Measurements from ENCODE around the gene DHX32.
A peak's percentile ranks its signal among the peaks of the same experiment; 100 is the strongest.

DHX32 gene

DNA sequence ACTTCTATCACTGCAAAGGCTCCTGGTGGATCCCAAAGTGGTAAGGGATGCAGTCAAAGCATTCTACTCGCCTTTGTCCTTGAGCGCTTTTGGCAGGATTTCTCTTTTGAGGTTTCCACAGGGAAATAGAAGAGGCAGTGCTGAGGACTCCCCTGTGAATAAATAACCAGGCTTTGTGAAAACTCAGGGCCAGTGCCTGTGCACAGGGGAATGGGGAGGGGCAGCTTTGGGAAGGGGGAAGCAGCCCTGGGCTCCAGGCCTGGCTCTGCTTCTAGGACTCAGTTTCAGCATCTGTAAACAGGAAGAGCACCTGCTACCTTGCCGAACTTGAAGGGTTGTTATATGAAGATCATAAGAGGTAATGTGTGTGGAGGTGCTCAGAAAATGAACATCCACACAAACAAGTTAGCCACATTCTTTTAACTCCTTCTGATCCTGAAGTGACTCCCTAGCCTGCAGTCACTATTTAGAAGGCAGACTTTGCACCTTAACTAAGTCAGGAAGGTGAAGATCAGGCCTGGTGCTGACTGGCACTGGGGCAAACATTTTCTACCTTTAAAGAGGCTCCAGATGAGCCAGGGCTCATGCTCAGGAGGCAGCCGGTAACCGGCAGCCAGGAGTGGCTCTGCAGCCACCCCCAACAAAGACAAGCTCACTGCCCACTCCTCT is 83.0 kb downstream of the DHX32 start:
- H3K4me3 Mint-ChIP-seq: no peak overlapping the region
- peak overlapping the region in 1 of 2 donors; percentile 23 for H3K27ac Mint-ChIP-seq
- H3K36me3 Mint-ChIP-seq (ENCODE audit: insufficient read depth): peaks cover 6% of the 10 kb centered on the region
- DNase-seq: no peak
- no peak for ATAC-seq (replicated peaks)
- no peaks in the 10 kb centered on the region for H3K27me3 Mint-ChIP-seq
- H3K9me3 Mint-ChIP-seq: no peaks in the 10 kb centered on the region
- no peaks in the 10 kb centered on the region for H3K4me1 Mint-ChIP-seq (ENCODE audit: low read depth in 2 of 2)

DNA sequence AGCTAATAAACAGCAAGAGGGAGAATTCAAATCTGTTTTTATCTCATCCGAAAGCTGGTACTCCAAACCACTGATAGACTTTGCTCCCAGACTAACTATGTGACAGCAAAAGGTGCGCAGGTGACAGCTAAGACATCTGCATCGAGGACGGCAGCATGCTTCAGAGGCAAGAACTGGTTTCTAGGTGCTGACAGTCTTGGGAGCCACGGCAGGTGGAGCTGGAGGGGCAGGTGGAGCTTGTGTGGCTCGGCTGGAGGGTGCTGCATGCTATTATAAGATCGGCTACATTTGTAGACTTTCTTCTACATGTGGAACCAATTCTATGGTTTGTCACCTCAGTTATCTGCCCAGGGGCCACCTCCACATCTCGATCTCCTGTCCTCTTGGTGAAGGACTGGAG is 83.7 kb downstream of the DHX32 start:
- ATAC-seq (replicated peaks): no peak

DNA sequence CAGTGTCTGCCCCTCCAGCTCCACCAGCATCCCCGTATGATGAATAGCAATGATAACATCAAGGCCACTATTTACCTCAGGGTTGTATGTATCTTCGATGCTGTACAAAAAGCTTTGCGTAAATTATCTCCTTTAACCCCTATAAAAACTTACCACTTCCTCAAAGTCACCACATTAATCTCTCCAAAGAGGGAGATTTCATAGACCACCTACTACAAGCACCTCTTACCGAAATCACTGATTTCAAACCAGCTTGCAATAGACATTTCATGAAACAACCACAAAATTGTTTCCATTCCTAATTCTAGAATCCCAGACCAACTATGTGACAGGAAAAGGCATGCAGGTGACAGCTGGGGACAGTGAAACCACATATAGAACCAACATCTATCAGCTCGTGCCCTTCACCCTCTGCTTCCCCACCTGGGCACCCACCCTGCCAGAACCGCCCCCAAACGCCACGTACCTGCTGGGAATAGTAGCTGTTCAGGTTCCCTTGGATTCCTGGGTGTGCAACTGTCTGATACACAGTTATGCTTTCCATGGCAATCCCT is 85.4 kb downstream of the DHX32 start:
- Mint-ChIP-seq H3K27me3 (no peaks in the 10 kb centered on the region), H3K4me3 (no peak overlapping the region), H3K36me3 (ENCODE audit: insufficient read depth) (peaks cover 15% of the 10 kb centered on the region), H3K4me1 (ENCODE audit: low read depth in 2 of 2) (peaks cover 0 to 7% of the 10 kb centered on the region in 2 donors), H3K27ac (peak overlapping the region; percentile 22 to 49), H3K9me3 (no peaks in the 10 kb centered on the region)
- no peak for ATAC-seq (replicated peaks)
- no peak for DNase-seq

More for the DNA sequence above, 83.7 kb downstream of the DHX32 start:
- H3K9me3 Mint-ChIP-seq: no peaks in the 10 kb centered on the region
- peaks cover 12% of the 10 kb centered on the region for H3K36me3 Mint-ChIP-seq (ENCODE audit: insufficient read depth)
- peak overlapping the region in 1 of 2 donors; percentile 23 for H3K27ac Mint-ChIP-seq
- peaks cover 0 to 6% of the 10 kb centered on the region in 2 donors for H3K4me1 Mint-ChIP-seq (ENCODE audit: low read depth in 2 of 2)
- H3K4me3 Mint-ChIP-seq: no peak overlapping the region
- H3K27me3 Mint-ChIP-seq: no peaks in the 10 kb centered on the region
- no peak for DNase-seq

DNA sequence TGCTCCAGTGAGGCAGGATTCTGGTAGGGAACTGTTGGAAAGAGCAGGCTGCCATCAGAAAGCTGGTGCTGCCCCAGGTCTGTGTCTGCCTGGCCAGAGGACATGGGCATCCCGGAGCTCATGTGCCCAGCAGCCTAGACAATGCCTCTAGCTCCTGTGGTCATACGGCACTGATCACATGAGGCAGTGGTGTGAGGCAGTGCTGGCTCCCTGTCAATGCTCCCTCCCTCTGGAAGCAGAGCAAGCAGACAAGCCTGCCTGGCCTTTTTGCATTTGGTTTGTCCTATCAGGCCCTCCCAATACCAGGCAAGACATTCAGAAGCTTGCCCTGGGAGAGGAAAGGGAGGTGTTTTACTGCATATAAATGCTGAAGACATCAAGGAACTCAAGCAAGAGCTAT is 86.0 kb downstream of the DHX32 start:
- ATAC-seq (replicated peaks): no peak
- no peak for DNase-seq
- H3K9me3 Mint-ChIP-seq: no peaks in the 10 kb centered on the region
- H3K4me3 Mint-ChIP-seq: no peak overlapping the region
- no peaks in the 10 kb centered on the region for H3K27me3 Mint-ChIP-seq
- peaks cover 0 to 7% of the 10 kb centered on the region in 2 donors for H3K4me1 Mint-ChIP-seq (ENCODE audit: low read depth in 2 of 2)
- H3K27ac Mint-ChIP-seq: peak overlapping the region in 1 of 2 donors; percentile 70
- H3K36me3 Mint-ChIP-seq (ENCODE audit: insufficient read depth): peaks cover 15% of the 10 kb centered on the region

DNA sequence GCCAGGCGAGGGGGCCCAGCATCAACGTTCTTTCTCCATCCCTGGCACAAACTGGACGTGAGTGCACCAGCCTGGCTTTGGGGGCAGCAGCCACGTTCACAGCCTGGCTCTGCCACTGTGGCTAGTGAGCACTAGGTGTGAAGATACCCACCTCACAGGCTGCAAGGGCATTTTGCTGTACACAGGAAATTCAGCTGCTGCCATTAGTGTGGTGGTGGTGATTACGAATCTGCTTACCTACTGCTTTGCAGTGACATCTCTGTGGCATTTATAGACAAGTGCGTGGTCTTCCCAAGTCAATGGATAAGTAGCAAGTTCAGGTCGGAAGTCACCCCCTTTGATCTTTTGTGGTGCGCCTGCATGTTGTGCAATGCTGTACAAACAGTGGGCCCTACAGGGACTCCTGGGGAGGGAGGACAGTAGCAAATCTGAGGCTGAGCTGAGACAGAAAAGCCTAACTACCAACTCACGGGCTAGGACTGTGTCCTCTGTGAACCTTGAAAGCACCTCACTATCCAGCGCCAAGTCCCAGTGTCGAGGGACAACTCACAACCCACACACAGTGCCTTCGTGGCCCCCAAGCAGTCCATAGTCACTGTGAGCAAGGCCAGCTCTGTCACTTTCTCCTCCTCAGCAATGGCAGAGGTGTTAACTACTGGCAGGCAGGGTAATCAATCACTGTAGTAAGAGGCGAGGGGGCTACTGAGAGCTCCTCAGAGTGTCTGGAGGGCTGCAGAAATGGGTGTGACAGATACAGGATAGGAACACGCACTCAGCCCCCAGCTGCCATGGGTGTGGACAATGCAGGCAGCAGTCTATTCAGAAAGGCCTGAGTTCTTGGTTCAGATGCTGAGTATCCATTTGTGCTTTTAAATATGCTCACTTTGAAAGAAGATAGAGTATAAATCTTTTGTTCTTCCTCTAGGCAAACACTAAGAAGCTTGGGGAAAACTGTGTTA is 88.5 kb downstream of the DHX32 start:
- Mint-ChIP-seq H3K9me3 (no peaks in the 10 kb centered on the region), H3K36me3 (ENCODE audit: insufficient read depth) (peaks cover 17% of the 10 kb centered on the region), H3K27ac (peak overlapping the region; percentile 42 to 70), H3K4me1 (ENCODE audit: low read depth in 2 of 2) (peaks cover 8 to 23% of the 10 kb centered on the region in 2 donors), H3K4me3 (no peak overlapping the region), H3K27me3 (no peaks in the 10 kb centered on the region)
- DNase-seq (peak in 2 of 3 experiments; percentile 4 to 11), ATAC-seq (replicated peaks) (peak; percentile 79)

DNA sequence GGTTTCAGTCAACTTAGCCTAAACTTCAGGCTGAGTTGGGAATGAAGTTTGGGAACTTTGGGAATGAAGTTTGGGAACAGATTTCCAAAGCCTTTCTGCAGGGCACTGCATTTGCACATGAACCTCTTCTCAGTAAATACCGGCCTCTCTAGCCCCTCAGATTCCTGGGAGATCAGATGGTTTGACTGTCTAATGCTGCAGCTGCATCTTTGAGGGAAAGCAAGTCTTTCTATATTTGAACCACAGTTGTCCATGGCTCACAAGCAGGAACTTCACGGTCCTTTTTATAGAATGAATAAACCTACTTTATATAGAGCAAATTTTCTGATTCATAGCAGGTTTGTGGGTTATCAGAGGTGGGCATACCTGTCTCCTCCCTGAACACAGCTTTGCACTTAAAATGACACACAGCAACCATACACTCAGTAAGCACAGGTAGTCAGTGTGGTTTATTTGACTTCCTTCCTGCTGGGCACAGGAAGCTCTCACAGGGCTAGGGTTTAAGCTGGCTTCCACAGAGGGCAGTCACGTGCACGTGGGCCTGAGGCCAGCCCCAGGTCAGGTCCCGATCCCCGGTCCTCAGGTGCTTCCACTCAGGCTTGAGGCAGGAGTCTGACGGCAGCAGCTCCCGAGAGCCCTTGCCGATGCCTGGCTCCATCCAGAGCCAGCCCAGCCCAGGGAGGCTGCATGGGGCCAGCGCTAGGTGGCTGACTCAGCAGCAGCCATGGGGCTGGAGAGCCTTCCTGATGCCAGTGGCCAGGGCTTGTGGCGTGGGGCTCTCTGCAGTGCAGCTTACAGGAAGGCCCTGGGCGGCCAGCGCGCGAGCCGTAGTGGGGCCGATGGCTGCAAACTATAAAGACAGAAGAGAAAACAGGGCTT is 92.7 kb downstream of the DHX32 start:
- DNase-seq (no peak), ATAC-seq (replicated peaks) (peak; percentile 51)
- Mint-ChIP-seq H3K9me3 (no peaks in the 10 kb centered on the region), H3K36me3 (ENCODE audit: insufficient read depth) (peaks cover 11% of the 10 kb centered on the region), H3K4me1 (ENCODE audit: low read depth in 2 of 2) (peaks cover 14 to 30% of the 10 kb centered on the region in 2 donors), H3K27ac (peak overlapping the region; percentile 81 to 89), H3K4me3 (peak overlapping the region in 1 of 2 donors; percentile 12), H3K27me3 (no peaks in the 10 kb centered on the region)
